Caco-2 (cell line): ENCODE data around the gene GABRB3. TPM values are rescaled to one million over a fixed set of nuclear protein-coding genes. Genes with fewer than 3 reads are reported as not detected.

Experiments
- BruUV-seq: library from RNA; stranded (reverse); fragments of 400-500 nt; replicated peaks from 2 replicates; lab custom pipeline; 2021; lab: Mats Ljungman, UMichigan
- CTCF ChIA-PET: fragments of 300-600 bp; sonication (Branson Sonifier 250); formaldehyde crosslinking; loops from one replicate; lab custom pipeline; 2022; ENCODE audit warnings: antibody characterized with exemption; lab: Charles Lee
- POLR2A ChIA-PET: fragments of 300-600 bp; sonication (Branson Sonifier 250); formaldehyde crosslinking; loops from one replicate; lab custom pipeline; 2022; ENCODE audit warnings: antibody characterized with exemption; lab: Charles Lee
- DNase-seq, 2 experiments: peaks; one replicate each; pipeline versions ENCODE4 v3.0.0 to v3.0.0-alpha.2; 2020 to 2022
- H3K27me3 ChIP-seq: replicated peaks from 2 replicates; pipeline ENCODE4 v1.6.0; 2011; ENCODE audit warnings: low read length; ENCODE audit not compliant: control insufficient read depth, insufficient read depth
- H3K36me3 ChIP-seq: 2 replicates; pipeline ENCODE4 v1.5.1; 2011; ENCODE audit warnings: low read length; ENCODE audit not compliant: control insufficient read depth, insufficient read depth
- H3K4me1 ChIP-seq: fragments of 250-450 bp; sonication (Bioruptor Pico); 2 replicates; pipeline ENCODE4 v1.5.1; 2020; ENCODE audit warnings: mild to moderate bottlenecking
- H3K4me3 ChIP-seq: 2 replicates; pipeline ENCODE4 v1.5.1; 2011; ENCODE audit warnings: low read depth, mild to moderate bottlenecking, control low read depth, low read length
- H3K9me3 ChIP-seq: fragments of 250-450 bp; sonication (Bioruptor Pico); 2 replicates; pipeline ENCODE4 v1.5.1; 2020; ENCODE audit warnings: mild to moderate bottlenecking, moderate library complexity
- H3K27ac Mint-ChIP-seq: one replicate; pipeline ENCODE4 v1.8.0; 2022; ENCODE audit warnings: mixed read lengths; ENCODE audit not compliant: unreplicated experiment
- H3K27me3 Mint-ChIP-seq: one replicate; pipeline ENCODE4 v1.8.0; 2022; ENCODE audit warnings: mixed read lengths; ENCODE audit not compliant: insufficient read depth, unreplicated experiment
- H3K36me3 Mint-ChIP-seq: one replicate; pipeline ENCODE4 v1.8.0; 2022; ENCODE audit warnings: mild to moderate bottlenecking, mixed read lengths; ENCODE audit not compliant: insufficient read depth, unreplicated experiment
- H3K4me1 Mint-ChIP-seq: one replicate; pipeline ENCODE4 v1.8.0; 2022; ENCODE audit warnings: low read depth, mixed read lengths; ENCODE audit not compliant: unreplicated experiment
- H3K4me3 Mint-ChIP-seq: one replicate; pipeline ENCODE4 v1.8.0; 2022; ENCODE audit warnings: mild to moderate bottlenecking, moderate library complexity, mixed read lengths; ENCODE audit not compliant: unreplicated experiment
- H3K9me3 Mint-ChIP-seq: one replicate; pipeline ENCODE4 v1.8.0; 2022; ENCODE audit warnings: mixed read lengths; ENCODE audit not compliant: unreplicated experiment
- CTCF ChIP-seq, 2 experiments: fragments of 200-600 bp in 1 of 2; IDR thresholded peaks; 1 replicate in 1 of 2; 2 replicates in 1 of 2; pipeline versions ENCODE4 v1.5.1 to v1.8.0; 2011 to 2022; ENCODE audit warnings: antibody characterized with exemption in 1 of 2, control low read depth in 1 of 2, inconsistent platforms in 1 of 2, low read depth in 1 of 2, low read length in 1 of 2, mild to moderate bottlenecking in 1 of 2, moderate library complexity in 1 of 2; ENCODE audit not compliant: insufficient read depth in 1 of 2, severe bottlenecking in 1 of 2, unreplicated experiment in 1 of 2
- intact Hi-C: fragments of 100-400 bp; cut with micrococcal nuclease; formaldehyde crosslinking; loops from one replicate; pipeline ENCODE4 v1.10.0; 2022; ENCODE audit not compliant: unreplicated experiment
- total RNA-seq: library from RNA; stranded (reverse); gene quantifications from 2 replicates; pipeline ENCODE4 v1.2.3, GENCODE V29; 2022

GABRB3 gene
- total RNA-seq, 1 experiment from 2014 or later = not detected

- Histone ChIP-seq H3K9me3 (peaks cover 4% of the 10 kb centered on the region; the same call in 1 of the 2 replicates), H3K36me3 (no peaks in the 10 kb centered on the region), H3K4me3 (no peak overlapping the region), H3K27me3 (no peaks in the 10 kb centered on the region), H3K4me1 (no peaks in the 10 kb centered on the region)
- peaks cover 5% of the 10 kb centered on the region for H3K27me3 Mint-ChIP-seq
- BruUV-seq = no TSS peak
- intact Hi-C loops = loop anchor here (10.0 kb wide), 1 partner anchor 58 kb away; the partner anchor contains the start of gene GABRA5
- H3K27ac Mint-ChIP-seq = no peak overlapping the region
- ChIA-PET POLR2A (no interaction called here), CTCF (interaction anchor here (0.6 kb wide), 1 partner anchor 25 kb away, joined by 3 read pairs; no protein-coding TSS in a partner anchor)
- H3K36me3 Mint-ChIP-seq = no peaks in the 10 kb centered on the region
- no peak for TF ChIP-seq CTCF (IDR thresholded peaks at IDR 0.05; ENCODE audit: insufficient read depth in 1 of 2, low read depth in 1 of 2, low read length in 1 of 2, severe bottlenecking in 1 of 2, unreplicated experiment in 1 of 2)
- peaks cover 11% of the 10 kb centered on the region for H3K9me3 Mint-ChIP-seq
- H3K4me3 Mint-ChIP-seq = no peak overlapping the region
- DNase-seq = no peak
- H3K4me1 Mint-ChIP-seq = no peaks in the 10 kb centered on the region
Measured at GRCh38 chr15:26806574-26806973, 33.7 kb upstream of the GABRB3 start.

GRCh38 chr15:26806151-26806550, 33.3 kb upstream of the GABRB3 start:
- DNase-seq = no peak
- Histone ChIP-seq H3K4me1 (no peaks in the 10 kb centered on the region), H3K9me3 (no peaks in the 10 kb centered on the region; the same call in 1 of the 2 replicates), H3K4me3 (no peak overlapping the region), H3K27me3 (no peaks in the 10 kb centered on the region), H3K36me3 (no peaks in the 10 kb centered on the region)
- Mint-ChIP-seq H3K27ac (no peak overlapping the region), H3K4me1 (no peaks in the 10 kb centered on the region), H3K36me3 (no peaks in the 10 kb centered on the region), H3K27me3 (peaks cover 5% of the 10 kb centered on the region), H3K9me3 (peaks cover 11% of the 10 kb centered on the region), H3K4me3 (no peak overlapping the region)
- BruUV-seq = no TSS peak
- POLR2A ChIA-PET = no interaction called here
- CTCF ChIA-PET = interaction anchor here (0.6 kb wide), 1 partner anchor 26 kb away, joined by 3 read pairs; no protein-coding TSS in a partner anchor
- intact Hi-C loops = loop anchor here (10.0 kb wide), 1 partner anchor 59 kb away; the partner anchor contains the start of gene GABRA5
- no peak for TF ChIP-seq CTCF (IDR thresholded peaks at IDR 0.05; ENCODE audit: insufficient read depth in 1 of 2, low read depth in 1 of 2, low read length in 1 of 2, severe bottlenecking in 1 of 2, unreplicated experiment in 1 of 2)

- no peaks in the 10 kb centered on the region for H3K36me3 Mint-ChIP-seq
- no peak overlapping the region for H3K27ac Mint-ChIP-seq
- no peak overlapping the region for H3K4me3 Mint-ChIP-seq
- Histone ChIP-seq H3K4me1 (no peaks in the 10 kb centered on the region), H3K27me3 (no peaks in the 10 kb centered on the region), H3K36me3 (no peaks in the 10 kb centered on the region), H3K9me3 (no peaks in the 10 kb centered on the region), H3K4me3 (no peak overlapping the region)
- H3K27me3 Mint-ChIP-seq = peaks cover 5% of the 10 kb centered on the region
- POLR2A ChIA-PET = no interaction called here
- TF ChIP-seq CTCF (IDR thresholded peaks at IDR 0.05; ENCODE audit: insufficient read depth in 1 of 2, low read depth in 1 of 2, low read length in 1 of 2, severe bottlenecking in 1 of 2, unreplicated experiment in 1 of 2) = no peak
- intact Hi-C loops = loop anchor here (10.0 kb wide), 1 partner anchor 59 kb away; the partner anchor contains the start of gene GABRA5
- DNase-seq = no peak
- CTCF ChIA-PET = no interaction called here
- H3K4me1 Mint-ChIP-seq = no peaks in the 10 kb centered on the region
- BruUV-seq = no TSS peak
- peaks cover 11% of the 10 kb centered on the region for H3K9me3 Mint-ChIP-seq
Measured at GRCh38 chr15:26805470-26805869, 32.6 kb upstream of the GABRB3 start.
